ENCODE measurements around the gene ATAD5.

DNA sequence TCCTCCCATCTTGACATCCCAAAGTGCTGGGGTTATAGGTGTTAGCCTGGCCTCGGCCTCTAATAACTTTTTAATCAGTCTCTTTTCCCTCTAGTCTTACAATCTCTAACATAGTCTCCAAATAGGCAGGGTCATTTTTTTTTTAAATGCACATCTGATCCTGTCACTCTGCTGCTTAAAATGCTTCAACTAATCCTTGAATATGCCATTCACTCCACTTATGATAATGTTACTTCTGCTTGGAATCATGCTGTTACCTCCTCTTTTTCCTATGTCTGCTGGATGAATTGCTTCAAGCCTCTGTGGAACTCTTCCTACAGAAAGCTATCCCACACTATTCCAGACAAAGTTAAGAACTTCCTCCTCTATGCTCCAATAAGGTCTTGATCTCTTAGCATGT, 30.1 kb upstream of the ATAD5 start:
- TF ChIP-seq, protein P1, sequence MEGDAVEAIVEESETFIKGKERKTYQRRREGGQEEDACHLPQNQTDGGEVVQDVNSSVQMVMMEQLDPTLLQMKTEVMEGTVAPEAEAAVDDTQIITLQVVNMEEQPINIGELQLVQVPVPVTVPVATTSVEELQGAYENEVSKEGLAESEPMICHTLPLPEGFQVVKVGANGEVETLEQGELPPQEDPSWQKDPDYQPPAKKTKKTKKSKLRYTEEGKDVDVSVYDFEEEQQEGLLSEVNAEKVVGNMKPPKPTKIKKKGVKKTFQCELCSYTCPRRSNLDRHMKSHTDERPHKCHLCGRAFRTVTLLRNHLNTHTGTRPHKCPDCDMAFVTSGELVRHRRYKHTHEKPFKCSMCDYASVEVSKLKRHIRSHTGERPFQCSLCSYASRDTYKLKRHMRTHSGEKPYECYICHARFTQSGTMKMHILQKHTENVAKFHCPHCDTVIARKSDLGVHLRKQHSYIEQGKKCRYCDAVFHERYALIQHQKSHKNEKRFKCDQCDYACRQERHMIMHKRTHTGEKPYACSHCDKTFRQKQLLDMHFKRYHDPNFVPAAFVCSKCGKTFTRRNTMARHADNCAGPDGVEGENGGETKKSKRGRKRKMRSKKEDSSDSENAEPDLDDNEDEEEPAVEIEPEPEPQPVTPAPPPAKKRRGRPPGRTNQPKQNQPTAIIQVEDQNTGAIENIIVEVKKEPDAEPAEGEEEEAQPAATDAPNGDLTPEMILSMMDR (IDR thresholded peaks at IDR 0.05; ENCODE audit: low read depth, low read length, poor library complexity, severe bottlenecking): no peak
- TF ChIP-seq EZH2phosphoT487 (IDR thresholded peaks at IDR 0.05; ENCODE audit: borderline replicate concordance, low read length): no peak

Data from DOHH2 (cell line).